Medulla oblongata (tissue), 1 donor: Measurements from ENCODE around the gene PSMF1.

Experiments used
- DNase-seq: peaks from one replicate; pipeline ENCODE4 v3.0.0-alpha.2; 2015; ENCODE audit errors: extremely low spot score

Gene PSMF1, protein sequence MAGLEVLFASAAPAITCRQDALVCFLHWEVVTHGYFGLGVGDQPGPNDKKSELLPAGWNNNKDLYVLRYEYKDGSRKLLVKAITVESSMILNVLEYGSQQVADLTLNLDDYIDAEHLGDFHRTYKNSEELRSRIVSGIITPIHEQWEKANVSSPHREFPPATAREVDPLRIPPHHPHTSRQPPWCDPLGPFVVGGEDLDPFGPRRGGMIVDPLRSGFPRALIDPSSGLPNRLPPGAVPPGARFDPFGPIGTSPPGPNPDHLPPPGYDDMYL

GRCh38 chr20:1118336-1119127, at the start of gene PSMF1:
TSS of gene PSMF1 (plus strand) at chr20:1118602. CDS start at chr20:1118774, 172 bp downstream.
- peak; percentile 93 for DNase-seq

- no peak for DNase-seq
Observed at GRCh38 chr20:1072258-1072657, 46.1 kb upstream of the PSMF1 start.

- DNase-seq: no peak
Observed at GRCh38 chr20:1075616-1076015, 42.8 kb upstream of the PSMF1 start.

GRCh38 chr20:1081891-1082290, 36.5 kb upstream of the PSMF1 start:
- no peak for DNase-seq

DNA sequence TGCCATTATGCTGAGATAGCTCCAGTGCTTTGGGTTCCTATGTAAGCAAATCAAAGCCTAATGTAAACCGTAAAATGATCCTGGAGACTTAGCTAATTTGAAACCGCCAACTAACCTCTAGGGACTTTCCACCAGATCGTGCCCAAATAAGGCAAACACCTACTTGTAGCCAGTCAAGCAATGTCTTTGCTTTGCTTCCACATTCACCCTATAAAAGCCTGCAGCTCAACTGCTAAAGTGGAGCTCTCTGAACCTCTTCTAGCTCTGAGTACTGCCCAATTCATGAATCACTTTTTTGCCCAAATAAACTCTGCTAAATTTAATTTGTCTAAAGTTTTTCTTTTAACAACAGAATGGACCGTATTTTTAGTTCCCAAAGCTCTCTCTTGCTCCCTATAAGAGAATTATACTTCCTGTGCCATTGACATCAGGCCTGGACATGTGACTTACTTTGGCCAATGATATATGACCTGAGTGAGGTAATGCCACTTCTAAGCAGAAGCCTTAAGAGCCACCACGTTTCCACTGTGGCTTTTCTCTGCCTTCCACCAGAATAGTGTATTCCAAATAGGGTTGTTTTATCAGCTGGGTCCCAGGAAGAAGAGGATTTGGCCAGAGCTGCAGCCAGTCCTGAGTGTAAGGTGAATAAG, 34.8 kb upstream of the PSMF1 start:
- no peak for DNase-seq

GRCh38 chr20:1085492-1086276, 32.7 kb upstream of the PSMF1 start:
- no peak for DNase-seq

GRCh38 chr20:1086277-1087213, 31.9 kb upstream of the PSMF1 start:
- no peak for DNase-seq

GRCh38 chr20:1087311-1087905, 31.0 kb upstream of the PSMF1 start:
- no peak for DNase-seq

DNA sequence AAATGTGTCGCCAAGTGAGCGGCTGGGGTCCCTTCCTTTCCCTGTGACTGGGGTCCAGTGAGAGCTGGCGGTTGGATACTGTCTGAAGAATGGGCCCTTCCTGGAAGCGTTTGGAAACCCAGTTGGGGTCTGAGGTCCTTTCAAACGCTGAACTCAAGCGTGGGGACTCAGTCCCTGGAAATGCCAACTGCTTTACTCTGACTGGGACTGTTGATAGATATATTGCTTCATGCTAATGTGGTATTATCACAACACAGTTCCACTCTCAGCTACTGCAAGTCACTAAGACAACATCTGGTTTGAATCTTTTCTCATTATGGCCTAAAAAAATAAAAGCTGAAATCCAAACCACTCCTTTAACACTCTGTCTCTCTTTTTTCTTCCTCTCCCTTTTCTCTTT, 23.7 kb upstream of the PSMF1 start:
- no peak for DNase-seq

- DNase-seq: no peak
Observed at GRCh38 chr20:1101533-1101932, 16.9 kb upstream of the PSMF1 start.

DNA sequence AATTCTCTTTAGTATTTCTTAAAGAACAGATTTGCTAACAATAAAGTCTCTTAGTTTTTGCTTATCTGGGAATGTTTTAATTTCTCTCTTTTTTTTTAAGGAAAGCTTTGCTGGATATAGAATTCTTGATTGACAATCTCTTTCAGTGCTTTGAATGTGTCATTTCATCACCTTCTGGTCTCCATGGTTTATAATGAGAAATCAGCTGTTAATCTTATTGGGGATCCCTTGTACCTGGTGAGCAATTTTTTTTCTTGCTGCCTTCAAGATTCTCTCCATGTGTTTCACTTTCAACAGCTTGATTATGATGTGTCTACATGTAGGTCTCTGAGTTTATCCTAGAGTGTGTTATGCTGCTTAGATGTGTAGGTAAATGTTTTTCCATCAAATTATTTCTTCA, 16.4 kb upstream of the PSMF1 start:
- no peak for DNase-seq

- DNase-seq: no peak
Observed at GRCh38 chr20:1103751-1104150, 14.7 kb upstream of the PSMF1 start.

GRCh38 chr20:1105599-1106194, 12.7 kb upstream of the PSMF1 start:
- no peak for DNase-seq

GRCh38 chr20:1107176-1107575, 11.2 kb upstream of the PSMF1 start:
- no peak for DNase-seq

DNA sequence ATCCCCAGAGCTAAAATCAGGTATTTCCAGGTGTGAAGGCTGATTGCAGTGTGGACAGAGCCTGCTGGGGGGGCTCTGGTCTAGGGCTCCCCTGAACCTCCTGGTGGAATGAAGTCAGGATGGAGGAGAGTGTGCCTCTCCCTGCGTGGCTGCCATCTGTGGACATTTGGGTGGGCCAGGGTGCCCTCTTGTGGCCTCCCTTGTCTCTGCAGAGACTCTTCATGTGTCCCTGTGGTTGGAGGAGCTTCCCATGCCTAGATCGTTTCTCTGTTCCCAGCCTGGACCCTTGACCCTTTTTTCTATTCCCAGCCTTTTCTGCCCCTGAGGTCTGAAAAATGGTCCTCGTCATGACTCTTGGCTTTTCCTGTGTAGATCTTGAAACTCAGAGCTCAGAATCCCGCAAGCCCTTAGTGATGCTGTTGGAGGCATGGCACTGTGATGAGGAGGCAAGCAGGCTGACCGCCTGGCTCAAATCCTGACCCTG, 9.9 kb upstream of the PSMF1 start:
- peak; percentile 68 for DNase-seq

DNA sequence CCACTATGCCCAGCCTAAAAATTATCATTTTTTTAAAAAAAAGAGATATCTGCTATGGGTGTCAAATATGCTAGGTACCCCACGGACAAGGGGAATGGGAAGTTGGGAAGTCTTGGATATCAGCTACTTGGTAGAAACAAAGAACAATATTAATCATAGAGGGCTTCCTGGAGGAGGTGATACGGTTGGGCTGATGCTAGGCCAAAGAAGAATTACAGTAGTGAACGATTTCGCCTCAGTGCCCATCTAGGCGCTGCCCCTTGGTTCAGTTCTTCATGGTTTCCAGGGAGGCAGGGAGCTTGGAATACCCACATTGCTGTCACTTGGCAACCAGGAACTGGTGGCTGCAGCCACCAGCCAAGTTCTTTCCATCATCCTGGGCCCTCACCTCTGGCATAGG, 5.5 kb upstream of the PSMF1 start:
- DNase-seq: no peak

DNA sequence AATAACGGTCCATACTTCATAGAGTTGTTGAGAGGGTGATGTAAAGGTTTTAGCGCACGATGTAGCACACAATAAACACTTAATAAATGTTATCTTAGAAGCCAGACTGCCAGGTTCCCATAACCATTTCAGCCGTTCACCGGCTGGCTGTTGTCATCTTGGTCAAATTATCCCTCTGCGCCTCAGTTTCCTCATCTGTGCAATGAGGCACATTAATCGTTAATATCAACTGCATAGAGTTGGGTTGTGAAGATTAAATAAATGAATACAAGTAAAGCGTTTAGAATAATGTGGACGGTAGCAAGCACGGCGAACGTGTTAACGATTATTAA, 432 bp upstream of the PSMF1 start:
- DNase-seq: no peak

DNA sequence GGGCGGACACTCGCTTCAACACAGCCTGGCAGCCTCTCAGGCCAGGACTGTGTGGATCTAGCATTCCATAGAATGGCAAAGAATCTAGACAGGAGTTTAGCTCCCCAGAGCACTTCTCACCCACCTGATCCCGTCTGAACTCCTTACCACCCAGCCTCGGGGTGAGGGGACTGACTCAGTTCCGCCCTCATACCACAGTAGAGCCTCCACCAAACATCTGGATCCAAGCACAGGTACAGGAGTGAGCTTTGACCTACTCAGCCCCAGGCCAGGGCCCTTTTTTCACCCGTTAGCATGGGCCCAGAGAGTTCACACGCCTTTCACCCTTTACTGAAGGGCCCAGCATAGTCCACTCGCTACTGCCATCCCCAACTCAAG, 715 bp downstream of the PSMF1 start:
- no peak for DNase-seq

DNA sequence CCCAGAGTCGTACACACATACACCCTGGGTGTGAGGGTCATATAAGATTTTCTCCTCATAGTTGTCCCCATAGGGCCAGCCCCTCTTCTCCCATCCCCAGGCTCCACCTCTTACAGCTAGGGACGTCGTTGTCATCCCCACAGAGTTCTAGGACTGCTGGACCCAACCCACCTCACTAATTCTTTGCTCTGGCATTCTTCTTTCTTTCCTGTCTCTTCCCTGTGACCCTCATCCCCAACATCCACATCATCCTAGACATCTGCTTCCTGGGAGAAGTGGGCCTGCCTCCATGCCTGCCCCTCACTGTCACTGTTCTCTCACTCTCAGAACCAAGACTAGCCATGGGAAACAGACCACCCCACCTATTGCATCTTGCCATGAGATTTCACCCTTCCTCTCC, 1.1 kb downstream of the PSMF1 start:
- DNase-seq: no peak

DNA sequence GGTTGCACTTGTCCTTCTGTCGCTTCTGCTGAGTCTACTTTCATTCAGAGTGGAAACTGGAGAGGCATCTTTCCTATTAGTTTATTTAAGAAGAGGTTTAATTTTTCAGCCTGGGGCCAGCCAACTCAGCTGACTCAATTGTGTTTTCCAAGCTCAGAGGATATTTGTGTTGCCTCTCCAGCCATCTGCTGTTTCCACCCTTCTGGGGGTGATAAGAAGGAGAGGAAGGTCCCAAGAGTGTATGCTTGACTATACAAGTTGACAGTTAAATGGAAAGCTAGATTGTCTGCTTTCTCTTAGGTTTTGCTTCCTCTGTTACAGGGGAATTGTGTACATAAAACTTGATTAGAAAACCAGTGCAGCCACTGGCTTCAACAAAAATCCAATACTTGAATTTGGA, 3.0 kb downstream of the PSMF1 start:
- DNase-seq: no peak
